HG03520 (cell line): ENCODE data around the gene ERC1.

ENCODE experiments used
- ATAC-seq: cut with Tn5 transposase; IDR thresholded peaks from one replicate; pipeline ENCODE4 v1.9.1; 2021; ENCODE audit warnings: mild to moderate bottlenecking, moderate library complexity; ENCODE audit not compliant: unreplicated experiment

ERC1 gene

GRCh38 chr12:1501695-1502378 lies 510.8 kb downstream of the ERC1 start:
- no peak for ATAC-seq

DNA sequence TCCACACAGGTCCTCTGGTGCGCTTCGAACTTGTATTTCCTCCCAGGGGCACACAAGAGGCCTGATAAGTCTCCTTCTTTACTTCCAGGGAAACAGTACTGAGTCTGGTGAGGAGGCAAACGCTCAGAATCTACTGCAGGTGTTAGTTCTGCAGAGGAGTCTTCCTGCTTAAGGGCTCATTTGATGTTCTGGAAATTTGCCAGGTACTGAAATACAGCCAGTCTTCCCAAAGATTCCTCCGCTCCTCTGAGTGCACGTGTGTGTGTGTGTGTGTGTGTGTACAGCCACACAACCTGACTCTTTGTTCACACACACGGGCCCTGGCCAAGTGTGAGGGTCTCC lies 511.3 kb downstream of the ERC1 start:
- no peak for ATAC-seq

GRCh38 chr12:1502831-1503230 lies 511.8 kb downstream of the ERC1 start:
- ATAC-seq: no peak

GRCh38 chr12:1503281-1503711 lies 512.3 kb downstream of the ERC1 start:
- no peak for ATAC-seq

- no peak for ATAC-seq
Measured at GRCh38 chr12:1504304-1504894, 513.4 kb downstream of the ERC1 start.

DNA sequence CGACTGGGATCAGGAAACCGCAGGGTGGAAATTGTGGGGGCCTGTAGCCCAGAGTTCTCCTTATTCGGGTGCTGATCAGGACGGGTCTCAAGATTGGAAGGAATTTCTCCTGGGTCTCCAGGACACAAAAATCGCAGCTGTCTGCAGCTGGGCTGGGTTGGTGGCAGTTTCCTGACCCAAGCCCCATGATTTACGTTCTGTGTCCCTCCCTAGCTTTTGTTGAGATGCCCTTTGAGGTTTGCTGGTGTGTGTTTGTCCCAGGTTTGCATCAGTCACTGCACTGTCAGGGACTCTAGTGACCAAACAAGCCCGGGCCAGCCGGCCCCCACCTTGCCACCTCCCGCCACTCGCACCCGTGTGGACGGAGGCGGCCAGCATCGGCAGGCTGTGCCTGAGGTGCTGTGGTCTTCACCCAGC lies 513.9 kb downstream of the ERC1 start:
- no peak for ATAC-seq

DNA sequence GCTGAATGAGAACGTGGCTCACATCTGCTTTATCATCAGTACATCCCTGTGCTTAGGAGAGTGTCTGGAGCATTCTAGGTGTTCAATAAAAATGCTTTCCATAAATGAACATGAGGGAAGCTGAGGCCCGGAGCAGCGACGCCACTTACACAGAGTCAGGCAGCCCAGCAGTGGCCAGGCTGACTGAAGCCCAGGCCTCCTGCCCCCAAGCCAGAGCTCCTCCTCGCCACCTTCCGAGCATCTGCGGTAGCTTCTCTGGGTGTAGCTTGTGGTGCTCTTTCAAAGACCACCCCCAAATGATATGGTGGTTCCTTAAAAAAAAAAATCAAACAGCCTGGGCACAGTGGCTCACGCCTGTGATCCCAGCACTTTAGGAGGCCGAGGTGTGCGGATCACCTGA lies 514.6 kb downstream of the ERC1 start:
- ATAC-seq: no peak

DNA sequence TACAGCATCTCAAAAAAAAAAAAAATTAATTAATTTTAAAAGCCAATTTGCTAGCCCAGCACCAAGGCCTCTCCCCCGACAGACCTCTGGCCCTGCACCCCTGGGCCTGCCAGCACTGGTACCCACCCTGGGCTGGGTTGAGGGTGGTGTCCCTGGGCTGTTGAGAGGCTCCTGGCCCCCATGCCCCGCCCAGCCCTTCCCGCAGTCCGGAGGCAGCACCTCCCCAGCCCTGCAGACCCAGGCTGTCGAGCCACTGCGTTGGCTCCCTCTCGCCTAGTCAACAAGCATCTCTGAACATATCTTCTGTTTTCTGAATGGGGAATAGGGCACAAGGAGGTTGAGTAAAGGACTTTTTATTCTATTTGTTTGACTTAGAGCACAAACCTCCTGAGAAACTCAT lies 516.3 kb downstream of the ERC1 start:
- ATAC-seq: no peak

DNA sequence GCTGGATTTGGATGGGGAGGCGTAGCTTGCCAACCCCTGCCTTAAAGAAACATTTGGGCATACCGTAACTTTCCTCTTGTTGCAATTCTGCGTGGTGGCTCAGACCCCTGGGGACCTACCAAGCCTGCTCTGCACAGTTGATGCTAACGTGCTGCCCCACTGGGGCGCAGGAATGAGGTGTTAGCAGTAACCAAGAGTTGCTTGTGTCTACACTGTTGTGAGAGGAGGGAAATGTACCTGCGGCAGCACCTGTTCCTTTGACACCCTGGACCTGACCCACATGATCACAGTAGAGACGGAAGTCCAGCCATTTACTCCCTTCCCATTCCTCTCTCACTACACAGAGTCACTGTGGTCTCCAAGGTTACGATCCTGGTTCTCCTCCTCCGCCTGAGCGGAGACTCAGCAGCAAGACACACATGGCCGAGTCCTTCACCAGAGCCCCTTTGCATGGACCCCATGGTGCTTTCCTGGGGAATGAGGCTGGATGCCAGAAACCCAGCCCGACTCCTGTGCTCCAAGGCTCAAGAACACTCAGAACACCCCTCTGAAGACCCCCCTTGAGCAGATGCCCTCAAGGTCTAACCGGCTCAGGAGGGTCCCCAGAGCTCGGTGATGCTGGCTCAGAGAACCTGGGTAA lies 518.5 kb downstream of the ERC1 start:
- ATAC-seq: no peak

- ATAC-seq: no peak
Measured at GRCh38 chr12:1510056-1510812, 519.2 kb downstream of the ERC1 start.

GRCh38 chr12:1515010-1515409 lies 524.0 kb downstream of the ERC1 start:
- no peak for ATAC-seq

GRCh38 chr12:1515428-1515827 lies 524.4 kb downstream of the ERC1 start:
- no peak for ATAC-seq

GRCh38 chr12:1517007-1517406 lies 526.0 kb downstream of the ERC1 start:
- ATAC-seq: no peak

DNA sequence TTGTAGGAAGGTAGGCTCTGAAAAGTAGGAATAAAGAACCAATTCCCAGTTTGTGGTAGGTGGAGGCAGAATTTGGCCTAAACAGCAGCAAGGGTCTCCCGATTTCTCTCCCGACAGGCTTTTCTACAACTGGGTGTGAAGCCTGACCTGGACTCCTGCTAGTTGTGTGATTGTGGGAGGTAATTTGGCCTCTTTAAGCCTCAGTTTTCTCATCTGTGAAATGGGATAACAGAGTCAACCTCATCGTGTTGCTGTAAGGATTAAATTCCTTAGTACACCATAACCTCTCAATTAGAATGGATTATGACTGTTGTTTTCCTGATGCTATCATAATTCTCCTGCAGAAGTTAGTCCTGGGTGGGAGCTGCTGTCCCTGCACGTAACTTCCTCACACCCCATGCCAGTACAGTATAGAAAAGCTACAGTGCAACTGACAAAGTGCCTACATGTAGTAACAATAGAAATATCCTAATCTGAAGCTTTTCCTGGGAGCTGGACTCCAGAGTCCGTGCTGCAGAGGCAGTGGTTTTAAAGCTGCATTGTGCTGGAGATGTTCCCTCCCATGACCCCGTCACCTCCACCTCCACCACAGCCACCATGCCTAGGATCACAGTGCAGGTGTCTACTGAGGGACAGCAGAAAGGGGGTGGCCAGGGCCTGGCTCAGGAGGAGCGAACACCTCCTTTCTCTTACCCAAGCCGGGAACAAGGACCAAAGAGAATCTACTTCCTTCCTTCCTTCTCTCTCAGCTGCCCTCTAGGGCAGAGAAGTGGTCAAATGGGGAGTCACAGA lies 526.9 kb downstream of the ERC1 start:
- ATAC-seq: no peak

DNA sequence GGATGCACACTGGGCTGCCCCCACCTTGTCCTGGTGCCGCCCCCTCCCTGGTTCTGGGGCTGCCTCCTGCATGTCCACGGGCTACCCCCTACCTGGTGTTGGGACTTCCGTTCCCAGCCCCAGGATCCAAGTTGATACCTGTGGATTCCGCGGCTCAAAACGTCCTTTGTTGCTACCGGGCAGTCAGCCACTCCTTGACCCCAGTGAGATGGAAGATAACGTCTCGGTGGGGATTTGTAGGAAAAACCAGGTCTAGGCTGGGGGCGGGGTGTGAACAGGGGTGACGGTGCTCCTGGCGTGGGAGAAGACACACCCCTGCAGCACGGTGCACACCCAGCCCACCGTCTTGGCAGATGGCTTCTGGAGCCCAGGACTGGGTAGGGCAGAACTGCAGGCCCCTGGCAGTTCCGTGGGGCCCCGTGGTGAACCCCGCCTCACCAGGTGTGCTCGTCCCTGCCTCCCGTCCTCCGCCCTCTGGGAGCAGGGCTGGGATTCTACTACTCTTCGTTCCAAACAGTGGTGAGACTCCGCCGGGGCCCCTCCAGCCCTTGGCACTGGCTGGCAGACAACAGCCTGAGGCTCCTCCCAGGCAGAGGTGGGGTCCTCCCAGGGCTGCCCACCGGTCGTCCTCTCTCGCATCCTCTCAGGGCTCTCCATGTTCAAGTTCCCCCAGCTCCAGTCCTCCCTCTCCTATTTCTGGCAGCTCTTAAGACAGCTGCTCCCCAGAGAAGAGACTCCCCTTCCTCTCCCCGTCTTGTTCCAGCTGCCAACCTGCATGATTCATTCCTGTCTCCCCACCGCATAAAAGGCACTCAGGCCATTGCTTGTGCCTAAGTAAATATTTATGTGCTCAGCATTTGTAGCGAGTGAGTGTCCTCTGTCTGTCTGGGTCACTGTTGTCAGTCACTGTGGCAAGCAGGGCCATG lies 527.8 kb downstream of the ERC1 start:
- ATAC-seq: no peak

DNA sequence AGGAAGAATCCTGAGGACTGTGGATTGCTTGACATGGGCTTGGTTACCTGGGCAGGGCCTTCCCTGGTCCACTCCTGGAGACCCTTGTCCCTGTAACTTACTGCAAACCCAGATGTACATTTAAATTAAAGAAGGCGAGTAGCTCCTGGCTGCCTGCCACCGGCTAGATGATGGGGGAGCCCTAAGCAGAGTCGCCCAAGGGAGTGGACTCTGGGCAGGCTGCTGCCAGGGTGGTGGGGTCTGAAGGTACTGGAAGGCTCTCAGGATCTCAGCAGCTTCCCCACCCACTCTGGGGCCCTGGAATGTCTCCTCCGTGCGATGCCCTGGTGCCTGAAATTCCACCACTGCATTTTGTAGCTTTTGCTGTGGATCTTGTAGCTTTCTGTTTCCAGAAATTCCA lies 528.6 kb downstream of the ERC1 start:
- ATAC-seq: no peak

- no peak for ATAC-seq
Measured at GRCh38 chr12:1523046-1523445, 532.0 kb downstream of the ERC1 start.

GRCh38 chr12:1523558-1524050 lies 532.6 kb downstream of the ERC1 start:
- ATAC-seq: no peak

DNA sequence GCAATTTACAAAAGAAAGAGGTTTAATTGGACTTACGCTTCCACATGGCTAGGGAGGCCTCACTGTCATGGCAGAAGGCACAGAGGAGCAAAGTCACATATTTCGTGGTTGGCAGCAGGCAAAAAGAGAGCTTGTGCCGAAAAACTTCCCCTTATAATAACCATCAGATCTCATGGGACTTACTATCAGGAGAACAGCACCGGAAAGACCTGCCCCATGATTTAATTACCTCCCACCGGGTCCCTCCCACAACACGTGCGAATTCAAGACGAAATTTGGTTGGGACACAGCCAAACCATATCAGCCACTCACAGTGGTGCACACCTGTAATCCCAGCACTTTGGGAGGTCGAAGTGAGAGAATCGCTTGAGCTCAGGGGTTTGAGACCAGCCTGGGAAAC lies 534.8 kb downstream of the ERC1 start:
- ATAC-seq: no peak

- ATAC-seq: no peak
Measured at GRCh38 chr12:1527789-1528188, 536.8 kb downstream of the ERC1 start.
